Stomach (tissue), 9 donors: Measurements from ENCODE around the gene PSMA6. TPM values are rescaled to one million over a fixed set of nuclear protein-coding genes. Genes with fewer than 3 reads are reported as not detected.
"Not testable (repeated sequence)": the region's sequence is repeated elsewhere in the genome, so short reads cannot be mapped to it uniquely, and the experiment has no call there.

Experiments used
- DNase-seq, 2 donors: peaks; one replicate each; pipeline versions ENCODE4 v3.0.0 to v3.0.0-alpha.2; 2013 to 2019
- H3K27ac ChIP-seq, 5 donors: fragments of 200-600 bp in 4 of 5; sonication (generic) in 4 of 5; one replicate each; pipeline ENCODE4 v1.5.1; 2013 to 2019; ENCODE audit warnings: mild to moderate bottlenecking in 1 of 5, moderate library complexity in 1 of 5
- H3K27me3 ChIP-seq, 3 donors: fragments of 200-600 bp; sonication (generic); one replicate each; pipeline ENCODE4 v1.5.1; 2017 to 2019; ENCODE audit warnings: mixed run types in 1 of 3
- H3K36me3 ChIP-seq, 4 donors: fragments of 200-600 bp; sonication (generic); 1 replicate in 3 of 4; 2 replicates in 1 of 4; pipeline ENCODE4 v1.5.1; 2016 to 2019
- H3K4me1 ChIP-seq, 4 donors: fragments of 200-600 bp; sonication (generic); one replicate each; pipeline ENCODE4 v1.5.1; 2016 to 2019
- H3K4me3 ChIP-seq, 4 donors: fragments of 200-600 bp; sonication (generic) in 3 of 4; one replicate each; pipeline ENCODE4 v1.5.1; 2016 to 2019; ENCODE audit warnings: mild to moderate bottlenecking in 1 of 4
- H3K9me3 ChIP-seq, 4 donors: fragments of 200-600 bp; sonication (generic); one replicate each; pipeline ENCODE4 v1.5.1; 2016 to 2019
- CTCF ChIP-seq, 7 experiments: fragments of 450-650 bp in 4 of 7; fragments of 200-600 bp in 3 of 7; sonication (generic) in 3 of 7; IDR thresholded peaks; one replicate each; pipeline ENCODE4 v1.5.1; 2016 to 2019; ENCODE audit warnings: antibody characterized with exemption in 7 of 7, control low read depth in 2 of 7, mild to moderate bottlenecking in 1 of 7
- EP300 ChIP-seq: sonication (generic); formaldehyde crosslinking; IDR thresholded peaks from one replicate; pipeline ENCODE4 v1.6.1; 2017; ENCODE audit warnings: antibody characterized with exemption
- POLR2A ChIP-seq, 4 donors: fragments of 450-650 bp; IDR thresholded peaks; one replicate each; pipeline ENCODE4 v1.6.1; 2016; ENCODE audit warnings: antibody characterized with exemption in 4 of 4, control low read depth in 2 of 4, mild to moderate bottlenecking in 1 of 4, moderate library complexity in 1 of 4
- POLR2AphosphoS5 ChIP-seq, 3 donors: sonication (generic); formaldehyde crosslinking; IDR thresholded peaks; one replicate each; pipeline ENCODE4 v1.6.1; 2016; ENCODE audit warnings: antibody characterized with exemption in 3 of 3
- WGBS, 5 donors: extraction: QIAGEN DNeasy Blood & Tissue Kit in 3 of 5; methylation state at CpG; one replicate each; pipeline versions ENCODE4 v1.1.5 to v1.1.7; 2013 to 2018; 5-methylcytosine and 5-hydroxymethylcytosine counted together
- intact Hi-C: fragments of 100-400 bp; cut with DNase I; formaldehyde crosslinking; loops from one replicate; pipeline ENCODE4 v1.15.1; 2023; ENCODE audit warnings: low total_unique reads
- polyA plus RNA-seq, 3 donors: library from polyadenylated mRNA; stranded (reverse); fragments of 200-250 nt; gene quantifications; one replicate each; pipeline ENCODE4 v1.2.3, GENCODE V29; 2013
- total RNA-seq, 5 donors: library from RNA; depleted of rRNA; stranded (reverse); fragments of >200 nt; gene quantifications; one replicate each; pipeline versions ENCODE4 v1.1.0 to v1.2.3, GENCODE V29; 2014 to 2016
- donor health status: healthy with polysubstance abuse.
- donor health status: Bipolar disorder and iron deficiency.
- donor health status: healthy.

Gene PSMA6
- total and polyA plus RNA-seq, 8 donors, result 10.7 to 202 (median 159) TPM

GRCh38 chr14:35347323-35348043, 55.3 kb downstream of the PSMA6 start:
- H3K36me3 ChIP-seq, result no peaks in the 10 kb centered on the region
- peaks cover 5 to 39% (median 19%) of the 10 kb centered on the region in 4 donors for H3K4me1 ChIP-seq
- H3K27me3 ChIP-seq, result no peaks in the 10 kb centered on the region
- TF ChIP-seq EP300 (no peak), POLR2A (IDR thresholded peaks at IDR 0.05) (no peak), CTCF (IDR thresholded peaks at IDR 0.05) (no peak), POLR2AphosphoS5 (IDR thresholded peaks at IDR 0.05) (no peak)
- H3K4me3 ChIP-seq, result no peak overlapping the region
- no peaks in the 10 kb centered on the region for H3K9me3 ChIP-seq
- intact Hi-C loops, result no loop called here
- peak in 1 of 2 donors; percentile 83 for DNase-seq
- 32 to 68% (median 39%) methylated on average over 12 to 13 of the region's 13 CpGs for WGBS, 5 donors
- H3K27ac ChIP-seq, result no peak overlapping the region

DNA sequence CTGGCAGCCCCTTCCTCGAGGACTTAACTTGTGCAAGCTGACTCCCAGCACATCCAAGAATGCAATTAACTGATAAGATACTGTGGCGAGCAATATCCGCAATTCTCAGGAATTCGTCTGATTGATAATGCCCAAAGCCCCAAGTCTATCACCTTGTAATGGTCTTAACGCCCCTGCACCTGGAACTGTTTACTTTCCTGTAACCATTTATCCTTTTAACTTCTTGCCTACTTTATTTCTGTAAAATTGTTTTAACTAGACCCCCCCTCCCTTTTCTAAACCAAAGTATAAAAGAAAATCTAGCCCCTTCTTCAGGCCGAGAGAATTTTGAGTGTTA, 55.8 kb downstream of the PSMA6 start:
- DNase-seq, intact Hi-C loops, H3K27me3 ChIP-seq, H3K4me3 ChIP-seq, H3K9me3 ChIP-seq, H3K27ac ChIP-seq, H3K36me3 ChIP-seq: not testable (repeated sequence)
- H3K4me1 ChIP-seq, result peaks cover 0 to 39% (median 14%) of the 10 kb centered on the region in 4 donors
- 24 to 42% (median 37%) methylated on average over 5 to 6 of the region's 6 CpGs for WGBS, 5 donors

DNA sequence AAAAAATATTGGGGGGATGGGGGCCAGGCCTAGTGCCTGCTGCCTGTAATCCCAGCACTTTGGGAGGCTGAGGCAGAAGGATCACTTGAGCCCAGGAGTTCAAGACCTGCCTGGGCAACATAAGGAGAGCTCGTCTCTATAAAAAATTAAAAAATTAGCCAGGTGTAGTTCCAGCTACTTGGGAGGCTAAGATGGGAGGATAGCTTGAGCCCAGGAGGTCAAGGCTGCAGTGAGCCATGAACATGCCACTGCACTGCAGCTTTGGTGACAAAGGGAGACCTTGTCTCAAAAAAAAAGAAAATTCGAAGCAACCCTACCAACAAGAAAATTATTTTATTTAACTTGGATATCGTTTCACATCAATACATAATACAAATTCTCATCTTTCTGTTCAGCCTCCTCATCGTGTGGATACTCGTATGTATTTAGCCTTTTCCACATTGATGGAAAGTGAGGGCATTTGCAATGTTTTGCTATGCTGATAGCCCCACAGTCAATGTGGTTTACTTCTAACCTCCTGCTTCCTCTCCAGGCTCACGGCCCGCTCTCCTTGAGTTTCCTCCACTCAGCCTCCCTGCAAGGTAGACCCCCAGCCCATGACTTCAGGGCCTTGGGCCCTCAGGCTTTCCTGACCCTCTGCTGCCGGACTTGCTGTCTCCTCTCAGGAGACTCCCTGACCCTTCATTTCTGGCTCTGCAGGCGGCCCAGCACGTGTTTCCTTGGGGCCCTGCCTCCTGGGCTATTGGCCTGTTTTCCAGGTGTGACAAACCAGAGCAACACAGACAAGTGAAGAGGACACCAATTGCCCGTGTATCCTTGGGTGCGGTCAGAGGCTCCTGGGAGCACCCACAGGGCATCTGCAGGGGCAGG, 57.5 kb downstream of the PSMA6 start:
- 80 to 93% (median 89%) methylated on average over 12 of the region's 12 CpGs for WGBS, 5 donors
- DNase-seq, result no peak
- Histone ChIP-seq H3K9me3 (no peaks in the 10 kb centered on the region), H3K27ac (no peak overlapping the region), H3K36me3 (no peaks in the 10 kb centered on the region), H3K27me3 (no peaks in the 10 kb centered on the region), H3K4me3 (no peak overlapping the region), H3K4me1 (peaks cover 0 to 34% (median 3%) of the 10 kb centered on the region in 4 donors)
- intact Hi-C loops, result no loop called here
- TF ChIP-seq EP300, result no peak
- no peak for TF ChIP-seq POLR2AphosphoS5 (IDR thresholded peaks at IDR 0.05)
- no peak for TF ChIP-seq CTCF (IDR thresholded peaks at IDR 0.05)
- no peak for TF ChIP-seq POLR2A (IDR thresholded peaks at IDR 0.05)

DNA sequence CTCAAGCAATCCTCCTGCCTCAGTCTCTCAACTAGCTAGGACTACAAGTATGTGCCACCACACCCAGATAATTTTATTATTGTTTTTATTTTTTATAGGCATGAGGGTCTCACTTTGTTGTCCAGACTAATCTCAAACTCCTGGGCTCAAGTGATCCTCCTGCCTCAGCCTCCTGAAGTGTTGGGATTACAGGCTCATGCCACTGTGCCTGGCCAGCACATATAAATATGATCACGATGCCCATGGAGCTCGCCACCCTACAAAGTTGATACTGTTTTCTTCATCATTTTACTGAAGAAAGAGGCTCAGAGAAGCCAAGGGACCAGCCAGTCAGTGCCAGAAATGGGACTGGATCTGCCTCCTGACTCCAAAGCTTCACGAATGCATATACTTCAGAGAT, 59.3 kb downstream of the PSMA6 start:
- no peak overlapping the region for H3K4me3 ChIP-seq
- no peaks in the 10 kb centered on the region for H3K9me3 ChIP-seq
- no peaks in the 10 kb centered on the region for H3K36me3 ChIP-seq
- intact Hi-C loops, result no loop called here
- H3K27me3 ChIP-seq, result no peaks in the 10 kb centered on the region
- peak overlapping the region in 1 of 5 donors; percentile 22 for H3K27ac ChIP-seq
- no peak for TF ChIP-seq POLR2A (IDR thresholded peaks at IDR 0.05)
- no peak for TF ChIP-seq POLR2AphosphoS5 (IDR thresholded peaks at IDR 0.05)
- TF ChIP-seq CTCF (IDR thresholded peaks at IDR 0.05), result no peak
- TF ChIP-seq EP300, result no peak
- 88 to 98% (median 96%) methylated on average over 3 of the region's 3 CpGs for WGBS, 5 donors
- peaks cover 0 to 47% (median 3%) of the 10 kb centered on the region in 4 donors for H3K4me1 ChIP-seq
- DNase-seq, result no peak
